Liver (tissue), 9 donors: Measurements from ENCODE around the gene IL36B. TPM values are rescaled to one million over a fixed set of nuclear protein-coding genes. Genes with fewer than 3 reads are reported as not detected.

Source experiments
- DNase-seq: peaks from one replicate; pipeline ENCODE4 v3.0.0-alpha.2; 2017; ENCODE audit warnings: low spot score
- H3K27ac ChIP-seq, 2 donors: one replicate each; pipeline ENCODE4 v1.7.0; 2013; ENCODE audit warnings: inconsistent platforms in 2 of 2, low read length in 2 of 2, control low read depth in 1 of 2, low read depth in 1 of 2, mild to moderate bottlenecking in 1 of 2
- H3K27me3 ChIP-seq, 4 donors: one replicate each; pipeline versions ENCODE4 v1.6.1 to v1.7.0; 2013; ENCODE audit warnings: low read length in 3 of 4, inconsistent platforms in 1 of 4, mild to moderate bottlenecking in 1 of 4, moderate library complexity in 1 of 4; ENCODE audit not compliant: control insufficient read depth in 4 of 4, insufficient read depth in 4 of 4
- H3K36me3 ChIP-seq, 4 donors: one replicate each; pipeline versions ENCODE4 v1.6.1 to v1.7.0; 2013; ENCODE audit warnings: low read length in 3 of 4, mild to moderate bottlenecking in 3 of 4, low read depth in 1 of 4, moderate library complexity in 1 of 4; ENCODE audit not compliant: control insufficient read depth in 4 of 4, insufficient read depth in 3 of 4
- H3K4me1 ChIP-seq, 4 donors: one replicate each; pipeline versions ENCODE4 v1.6.1 to v1.7.0; 2013; ENCODE audit warnings: low read length in 3 of 4, mild to moderate bottlenecking in 3 of 4, moderate library complexity in 1 of 4; ENCODE audit not compliant: control insufficient read depth in 4 of 4, insufficient read depth in 4 of 4
- H3K4me3 ChIP-seq, 3 donors: one replicate each; pipeline versions ENCODE4 v1.6.1 to v1.7.0; 2013; ENCODE audit warnings: low read length in 3 of 3, control low read depth in 1 of 3, low read depth in 1 of 3, mild to moderate bottlenecking in 1 of 3
- H3K9ac ChIP-seq, 2 donors: one replicate each; pipeline ENCODE4 v1.7.0; 2013; ENCODE audit warnings: low read length in 2 of 2, mild to moderate bottlenecking in 2 of 2, moderate library complexity in 2 of 2, control low read depth in 1 of 2, low read depth in 1 of 2
- H3K9me3 ChIP-seq, 4 donors: one replicate each; pipeline versions ENCODE4 v1.6.1 to v1.7.0; 2013; ENCODE audit warnings: low read length in 3 of 4; ENCODE audit not compliant: control insufficient read depth in 4 of 4
- ATF3 ChIP-seq: IDR thresholded peaks from 2 replicates; pipeline ENCODE4 v1.6.1; 2016; ENCODE audit warnings: antibody characterized with exemption
- EGR1 ChIP-seq, 2 donors: IDR thresholded peaks; 2 replicates each; pipeline ENCODE4 v1.6.1; 2016 to 2018; ENCODE audit warnings: antibody characterized with exemption in 2 of 2, low read depth in 2 of 2
- HNF4A ChIP-seq, 2 donors: conservative IDR thresholded peaks; 2 replicates each; pipeline ENCODE4 v1.6.1; 2016; ENCODE audit warnings: antibody characterized with exemption in 2 of 2, mild to moderate bottlenecking in 2 of 2
- JUND ChIP-seq, 2 donors: IDR thresholded peaks; 2 replicates each; pipeline ENCODE4 v1.6.1; 2016; ENCODE audit warnings: antibody characterized with exemption in 2 of 2
- NR2F2 ChIP-seq: IDR thresholded peaks from 2 replicates; pipeline ENCODE4 v1.6.1; 2016; ENCODE audit warnings: antibody characterized with exemption
- RAD21 ChIP-seq, 2 donors: IDR thresholded peaks; 2 replicates each; pipeline ENCODE4 v1.6.1; 2016; ENCODE audit warnings: antibody characterized with exemption in 2 of 2, mild to moderate bottlenecking in 2 of 2
- RXRA ChIP-seq, 2 donors: IDR thresholded peaks; 2 replicates each; pipeline ENCODE4 v1.6.1; 2017 to 2018; ENCODE audit warnings: antibody characterized with exemption in 2 of 2, mild to moderate bottlenecking in 1 of 2
- TAF1 ChIP-seq: conservative IDR thresholded peaks from 2 replicates; pipeline ENCODE4 v1.6.1; 2016; ENCODE audit warnings: antibody characterized with exemption, mild to moderate bottlenecking
- YY1 ChIP-seq: IDR thresholded peaks from 2 replicates; pipeline ENCODE4 v1.6.1; 2016; ENCODE audit warnings: antibody characterized with exemption, mild to moderate bottlenecking
- ZBTB33 ChIP-seq: IDR thresholded peaks from 2 replicates; pipeline ENCODE4 v1.6.1; 2016; ENCODE audit warnings: antibody characterized with exemption
- WGBS: extraction: QIAGEN DNeasy Blood & Tissue Kit; methylation state at CpG from one replicate; pipeline ENCODE4 v1.1.7; 2013; 5-methylcytosine and 5-hydroxymethylcytosine counted together
- polyA plus RNA-seq, 2 donors: library from polyadenylated mRNA; stranded (reverse) in 1 of 2; unstranded in 1 of 2; fragments of 200-250 nt in 1 of 2; fragments of >200 nt in 1 of 2; fragmentation: Nextera tagmentation in 1 of 2; extraction: Ambion mirVana in 1 of 2; gene quantifications; one replicate each; pipeline versions ENCODE4 v1.2.1 to v1.2.3, GENCODE V29; 2013 to 2015
- total RNA-seq, 2 donors: library from RNA; depleted of rRNA; stranded (reverse); fragments of >200 nt; gene quantifications; one replicate each; pipeline ENCODE4 v1.2.3, GENCODE V29; 2014
- donor health status: healthy.
- donor health status: healthy.
- donor health status: healthy.
- donor health status: healthy.
- donor health status: healthy.

IL36B gene
- total and polyA plus RNA-seq, 4 donors: not detected

- no peak for TF ChIP-seq TAF1
- TF ChIP-seq RAD21 (IDR thresholded peaks at IDR 0.05): no peak
- TF ChIP-seq ATF3: no peak
- no peak for TF ChIP-seq EGR1 (IDR thresholded peaks at IDR 0.05; ENCODE audit: low read depth in 2 of 2)
- no peak for TF ChIP-seq ZBTB33
- no peaks in the 10 kb centered on the region for H3K36me3 ChIP-seq
- no peaks in the 10 kb centered on the region for H3K9me3 ChIP-seq
- H3K27ac ChIP-seq: no peak overlapping the region
- H3K9ac ChIP-seq: no peak overlapping the region
- H3K27me3 ChIP-seq: peaks cover 0 to 2% (median 0%) of the 10 kb centered on the region in 4 donors
- no peaks in the 10 kb centered on the region for H3K4me1 ChIP-seq
- no peak overlapping the region for H3K4me3 ChIP-seq
- 93% methylated on average over 2 of the region's 2 CpGs for WGBS
- no peak for DNase-seq
These were observed 27.9 kb downstream of the IL36B start for GRCh38 chr2:113024764-113025163.

GRCh38 chr2:113021312-113021711 lies 31.4 kb downstream of the IL36B start:
- 63% methylated on average over 4 of the region's 4 CpGs for WGBS
- H3K4me1 ChIP-seq: no peaks in the 10 kb centered on the region
- TF ChIP-seq HNF4A (conservative IDR thresholded peaks at IDR 0.05) (no peak), TAF1 (no peak), RAD21 (IDR thresholded peaks at IDR 0.05) (no peak), NR2F2 (no peak), ZBTB33 (no peak), ATF3 (no peak), JUND (IDR thresholded peaks at IDR 0.05) (no peak)
- no peaks in the 10 kb centered on the region for H3K27me3 ChIP-seq
- no peak overlapping the region for H3K4me3 ChIP-seq
- H3K36me3 ChIP-seq: no peaks in the 10 kb centered on the region
- no peak overlapping the region for H3K9ac ChIP-seq
- DNase-seq: no peak
- H3K27ac ChIP-seq: no peak overlapping the region
- no peaks in the 10 kb centered on the region for H3K9me3 ChIP-seq

GRCh38 chr2:113018509-113018908 lies 34.2 kb downstream of the IL36B start:
- Histone ChIP-seq H3K27me3 (no peaks in the 10 kb centered on the region), H3K4me3 (no peak overlapping the region), H3K9ac (no peak overlapping the region), H3K9me3 (no peaks in the 10 kb centered on the region), H3K4me1 (no peaks in the 10 kb centered on the region), H3K27ac (no peak overlapping the region), H3K36me3 (no peaks in the 10 kb centered on the region)
- DNase-seq: no peak
- TF ChIP-seq RAD21 (IDR thresholded peaks at IDR 0.05) (no peak), ZBTB33 (no peak), RXRA (IDR thresholded peaks at IDR 0.05) (no peak), JUND (IDR thresholded peaks at IDR 0.05) (no peak), YY1 (no peak)
- WGBS: 72% methylated on average over 3 of the region's 3 CpGs
